ENCODE results near the gene MMP28.

- no peak for TF ChIP-seq CTCF (IDR thresholded peaks at IDR 0.05; ENCODE audit: low read depth, low read length, poor library complexity, severe bottlenecking)
- no peak for TF ChIP-seq EZH2phosphoT487 (IDR thresholded peaks at IDR 0.05; ENCODE audit: borderline replicate concordance, low read length)
Observed at GRCh38 chr17:35775039-35775438, 20.4 kb downstream of the MMP28 start.
